IMR-90 (cell line): ENCODE results near the gene SYNE2. TPM values are rescaled to one million over a fixed set of nuclear protein-coding genes. Genes with fewer than 3 reads are reported as not detected.
"Not testable (repeated sequence)": the region's sequence is repeated elsewhere in the genome, so short reads cannot be mapped to it uniquely, and the experiment has no call there.

Experiments
- ATAC-seq: fragments of 200-7000 bp; cut with Tn5 transposase; 2 replicates; pipeline ENCODE4 v1.9.1; 2020; ENCODE audit warnings: low read depth, mild to moderate bottlenecking, moderate library complexity
- BruUV-seq: library from RNA; stranded (reverse); fragments of 400-500 nt; replicated peaks from 2 replicates; lab custom pipeline; 2021; lab: Mats Ljungman, UMichigan
- CTCF ChIA-PET: fragments of 300-600 bp; formaldehyde crosslinking; extraction: SDS; loops from one replicate; lab custom pipeline; 2021; ENCODE audit warnings: antibody characterized with exemption; lab: Yijun Ruan, JAX
- POLR2A ChIA-PET: fragments of 300-600 bp; sonication (Branson Sonifier 250); formaldehyde crosslinking; loops from one replicate; lab custom pipeline; 2022; ENCODE audit warnings: antibody characterized with exemption; ENCODE audit not compliant: unreplicated experiment; lab: Charles Lee
- DNase-seq: peaks from one replicate; pipeline ENCODE4 v3.0.0; 2013
- H2AFZ ChIP-seq: replicated peaks from 2 replicates; pipeline ENCODE3; 2013; ENCODE audit warnings: low read length, mild to moderate bottlenecking; ENCODE audit not compliant: poor library complexity
- H2AK5ac ChIP-seq: 2 replicates; pipeline ENCODE4 v1.6.1; 2013; ENCODE audit warnings: low read depth, low read length, inconsistent platforms
- H2AK9ac ChIP-seq: replicated peaks from 2 replicates; pipeline ENCODE3; 2013; ENCODE audit warnings: mild to moderate bottlenecking, low read depth, low read length, moderate library complexity; ENCODE audit not compliant: poor library complexity
- H2BK120ac ChIP-seq: 2 replicates; pipeline ENCODE4 v1.6.1; 2013; ENCODE audit warnings: low read depth, low read length, inconsistent platforms
- H2BK15ac ChIP-seq: 3 replicates; pipeline ENCODE4 v1.6.1; 2013; ENCODE audit warnings: low read depth, low read length, inconsistent platforms
- H2BK20ac ChIP-seq: 2 replicates; pipeline ENCODE4 v1.6.1; 2013; ENCODE audit warnings: low read depth, mild to moderate bottlenecking, inconsistent platforms, low read length, moderate library complexity
- H2BK5ac ChIP-seq: 2 replicates; pipeline ENCODE4 v1.6.1; 2013; ENCODE audit warnings: mild to moderate bottlenecking, low read depth, low read length, inconsistent platforms; ENCODE audit not compliant: poor library complexity, severe bottlenecking
- H3K14ac ChIP-seq: replicated peaks from 2 replicates; pipeline ENCODE4 v1.6.1; 2013; ENCODE audit warnings: low read depth, low read length, inconsistent platforms
- H3K18ac ChIP-seq: 2 replicates; pipeline ENCODE4 v1.6.1; 2013; ENCODE audit warnings: low read depth, low read length, control low read depth
- H3K23ac ChIP-seq: 2 replicates; pipeline ENCODE4 v1.6.1; 2013; ENCODE audit warnings: low read depth, low read length, inconsistent platforms
- H3K27ac ChIP-seq: 2 replicates; pipeline ENCODE4 v1.5.1; 2013; ENCODE audit warnings: mild to moderate bottlenecking, control low read depth, low read length; ENCODE audit not compliant: insufficient read depth
- H3K27me3 ChIP-seq: 2 replicates; pipeline ENCODE4 v1.6.1; 2013; ENCODE audit warnings: low read length; ENCODE audit not compliant: control insufficient read depth, insufficient read depth
- H3K36me3 ChIP-seq: 2 replicates; pipeline ENCODE4 v1.6.1; 2013; ENCODE audit warnings: low read length, mixed read lengths; ENCODE audit not compliant: control insufficient read depth, insufficient read depth
- H3K4ac ChIP-seq: 2 replicates; pipeline ENCODE4 v1.6.1; 2013; ENCODE audit warnings: low read depth, low read length, inconsistent platforms
- H3K4me1 ChIP-seq: 2 replicates; pipeline ENCODE4 v1.6.1; 2013; ENCODE audit warnings: low read length, mixed read lengths; ENCODE audit not compliant: control insufficient read depth, insufficient read depth
- H3K4me2 ChIP-seq: 2 replicates; pipeline ENCODE4 v1.6.1; 2013; ENCODE audit warnings: low read depth, mild to moderate bottlenecking, control low read depth, low read length, moderate library complexity
- H3K4me3 ChIP-seq: 2 replicates; pipeline ENCODE4 v1.5.1; 2013; ENCODE audit warnings: low read depth, mild to moderate bottlenecking, control low read depth, low read length, moderate library complexity; ENCODE audit not compliant: insufficient read depth
- H3K56ac ChIP-seq: 2 replicates; pipeline ENCODE4 v1.6.1; 2013; ENCODE audit warnings: low read length, inconsistent platforms; ENCODE audit not compliant: insufficient read depth; ENCODE audit errors: extremely low read depth
- H3K79me1 ChIP-seq, 2 experiments: 2 replicates each; pipeline ENCODE4 v1.6.1; 2013; ENCODE audit warnings: low read length in 2 of 2, inconsistent platforms in 1 of 2, low read depth in 1 of 2
- H3K9ac ChIP-seq: 2 replicates; pipeline ENCODE4 v1.6.1; 2013; ENCODE audit warnings: low read depth, low read length, control low read depth
- H3K9me1 ChIP-seq: 2 replicates; pipeline ENCODE4 v1.6.1; 2013; ENCODE audit warnings: low read length, inconsistent platforms; ENCODE audit not compliant: insufficient read depth
- H3K9me3 ChIP-seq: 2 replicates; pipeline ENCODE4 v1.6.1; 2013; ENCODE audit warnings: low read length; ENCODE audit not compliant: control insufficient read depth, insufficient read depth
- H4K20me1 ChIP-seq: 2 replicates; pipeline ENCODE4 v1.6.1; 2013; ENCODE audit warnings: low read length, inconsistent platforms; ENCODE audit not compliant: insufficient read depth
- H4K5ac ChIP-seq: 2 replicates; pipeline ENCODE4 v1.6.1; 2013; ENCODE audit warnings: mild to moderate bottlenecking, low read depth, low read length, control low read depth
- H4K8ac ChIP-seq, 2 experiments: 2 replicates each; pipeline ENCODE4 v1.6.1; 2013; ENCODE audit warnings: low read depth in 2 of 2, low read length in 2 of 2, control low read depth in 1 of 2, inconsistent platforms in 1 of 2
- H4K91ac ChIP-seq: 2 replicates; pipeline ENCODE4 v1.6.1; 2013; ENCODE audit warnings: low read depth, low read length, inconsistent platforms; ENCODE audit not compliant: insufficient read depth
- MXI1 ChIP-seq: IDR thresholded peaks from 2 replicates; pipeline ENCODE4 v1.6.1; 2012; ENCODE audit warnings: low read depth, mild to moderate bottlenecking, low read length, moderate library complexity, borderline replicate concordance
- RCOR1 ChIP-seq: IDR thresholded peaks from 2 replicates; pipeline ENCODE4 v1.6.1; 2012; ENCODE audit warnings: mild to moderate bottlenecking, low read length, improper control_type of control experiment; ENCODE audit not compliant: insufficient replicate concordance
- WGBS, 2 experiments: methylation state at CpG; one replicate each; pipeline versions ENCODE4 v1.1.5 to v1.1.7; 2013; ENCODE audit warnings: missing lambda C conversion rate in 2 of 2; ENCODE audit not compliant: insufficient read length in 1 of 2; ENCODE audit errors: extremely low coverage in 2 of 2; 5-methylcytosine and 5-hydroxymethylcytosine counted together
- dilution Hi-C: fragments of 300-500 bp; cut with HindIII; formaldehyde crosslinking; loops from one replicate; pipeline ENCODE4 v1.14.3; 2018; ENCODE audit warnings: low sequenced_read_pairs; ENCODE audit not compliant: unreplicated experiment
- in situ Hi-C: fragments of 300-500 bp; cut with MboI; formaldehyde crosslinking; loops from 3 replicates; pipeline ENCODE4 v1.14.3; 2019; ENCODE audit warnings: low sequenced_read_pairs, inconsistent platforms, mixed read lengths
- intact Hi-C: fragments of 100-400 bp; cut with micrococcal nuclease; formaldehyde crosslinking; loops from 2 replicates; pipeline ENCODE4 v1.10.0; 2022
- polyA plus RNA-seq, 3 experiments: library from polyadenylated mRNA; depleted of rRNA; stranded (reverse); fragments of >200 nt; gene quantifications; 2 replicates each; pipeline ENCODE4 v1.2.3, GENCODE V29; 2012; ENCODE audit warnings: low replicate concordance in 1 of 3
- total RNA-seq: library from RNA; depleted of rRNA; stranded (reverse); fragments of >200 nt; gene quantifications from 2 replicates; pipeline ENCODE4 v1.2.3, GENCODE V29; 2012

SYNE2 gene
- total and polyA plus RNA-seq, 2 of the 4 experiments (the other 2 are of a cell fraction), result 5.2 to 28.9 TPM

DNA sequence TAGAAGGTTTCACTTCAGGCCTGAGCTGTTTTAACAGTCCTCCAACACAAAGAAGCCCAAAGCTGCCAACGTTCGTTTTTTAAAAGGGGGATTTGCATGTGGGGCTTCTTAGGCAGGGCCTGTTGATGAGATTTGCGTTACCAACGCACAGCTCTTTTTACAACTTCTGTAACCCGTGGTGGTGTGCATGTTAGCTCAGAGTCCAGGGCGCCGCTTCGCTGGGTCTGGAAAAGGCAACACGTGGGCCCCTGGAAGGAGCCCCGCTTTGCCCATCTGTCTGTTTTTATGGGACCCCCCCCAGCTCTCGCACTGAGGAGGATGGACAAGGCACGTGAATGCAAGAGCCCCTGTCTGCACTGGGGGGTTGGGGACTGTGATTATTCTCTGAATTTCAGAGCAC is 357.4 kb downstream of the SYNE2 start:
- H3K4me2 ChIP-seq, result no peak overlapping the region
- H3K56ac ChIP-seq, result no peak overlapping the region
- H3K36me3 ChIP-seq, result peaks cover 7% of the 10 kb centered on the region; the same call in 1 of the 2 replicates
- POLR2A ChIA-PET, result no interaction called here
- TF ChIP-seq MXI1 (no peak), RCOR1 (no peak)
- intact Hi-C loops, result no loop called here
- no peak overlapping the region for H3K9ac ChIP-seq
- no peaks in the 10 kb centered on the region for H3K79me1 ChIP-seq
- H2BK5ac ChIP-seq, result no peak overlapping the region
- no peak overlapping the region for H3K4ac ChIP-seq
- H3K9me3 ChIP-seq, result no peaks in the 10 kb centered on the region
- no peak overlapping the region for H4K5ac ChIP-seq
- WGBS, 2 experiments, result 100% methylated on average over 7 of the region's 12 CpGs; no CpG with 5 or more reads in 1 of the 2 experiments
- H2AK9ac ChIP-seq, result no peak overlapping the region
- no peak overlapping the region for H3K18ac ChIP-seq
- BruUV-seq, result no TSS peak
- H3K23ac ChIP-seq, result no peak overlapping the region
- H3K27ac ChIP-seq, result no peak overlapping the region
- H3K14ac ChIP-seq, result no peak overlapping the region
- no peak overlapping the region for H2BK120ac ChIP-seq
- no peak for ATAC-seq
- dilution Hi-C loops, result no loop called here
- H2BK15ac ChIP-seq, result no peak overlapping the region
- CTCF ChIA-PET, result interaction anchor here (1.0 kb wide), 1 partner anchor 13 kb away, joined by 3 read pairs; no protein-coding TSS in a partner anchor
- no peak overlapping the region for H4K91ac ChIP-seq
- H3K4me3 ChIP-seq, result no peak overlapping the region
- in situ Hi-C loops, result no loop called here
- peaks cover 9% of the 10 kb centered on the region; the same call in 1 of the 2 replicates for H3K4me1 ChIP-seq
- DNase-seq, result no peak
- no peak overlapping the region for H4K8ac ChIP-seq
- no peaks in the 10 kb centered on the region for H3K9me1 ChIP-seq
- no peaks in the 10 kb centered on the region for H3K27me3 ChIP-seq
- H2AK5ac ChIP-seq, result no peak overlapping the region
- no peak overlapping the region for H2BK20ac ChIP-seq
- H2AFZ ChIP-seq, result no peak overlapping the region
- H4K20me1 ChIP-seq, result no peaks in the 10 kb centered on the region

- H2BK20ac ChIP-seq, H3K4me1 ChIP-seq, H4K91ac ChIP-seq, H4K5ac ChIP-seq, intact Hi-C loops, H3K4me3 ChIP-seq, H2AK9ac ChIP-seq, dilution Hi-C loops, H3K9me1 ChIP-seq, H3K9me3 ChIP-seq, H2AK5ac ChIP-seq, H3K9ac ChIP-seq, H3K23ac ChIP-seq, H4K8ac ChIP-seq, CTCF ChIA-PET, H3K27me3 ChIP-seq, H3K4me2 ChIP-seq, H3K18ac ChIP-seq, H3K79me1 ChIP-seq, ATAC-seq, POLR2A ChIA-PET, H4K20me1 ChIP-seq, H3K27ac ChIP-seq, H3K36me3 ChIP-seq, H3K14ac ChIP-seq, H2BK15ac ChIP-seq, H3K56ac ChIP-seq, H2AFZ ChIP-seq, H2BK120ac ChIP-seq, H3K4ac ChIP-seq, H2BK5ac ChIP-seq, in situ Hi-C loops, DNase-seq, BruUV-seq: not testable (repeated sequence)
- WGBS, 2 experiments, result 90% methylated on average over 3 of the region's 6 CpGs; no CpG with 5 or more reads in 1 of the 2 experiments
Observed at GRCh38 chr14:64210912-64211311, 358.1 kb downstream of the SYNE2 start.
